ENCODE data around the gene NAA30.

Gene NAA30

DNA sequence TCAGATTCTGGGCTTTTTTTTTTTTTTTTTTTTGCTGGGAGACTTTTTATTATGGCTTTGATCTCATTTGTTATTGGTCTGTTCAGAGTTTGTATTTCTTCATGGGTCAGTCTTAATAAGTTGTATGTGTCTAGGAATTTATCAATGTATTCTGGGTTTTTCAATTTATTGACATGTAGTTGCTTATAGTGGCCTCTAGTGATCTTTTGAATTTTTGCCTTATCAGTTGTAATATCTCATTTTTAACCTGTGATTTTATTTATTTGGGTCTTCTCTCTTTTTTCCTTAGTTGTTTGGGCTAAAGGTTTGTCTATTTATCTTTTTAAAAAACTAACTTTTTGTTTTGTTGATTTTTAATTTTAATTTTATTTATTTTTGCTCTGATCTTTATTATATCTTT is 45.5 kb downstream of the NAA30 start:
- no peaks in the 10 kb centered on the region for H3K36me3 ChIP-seq (ENCODE audit: control insufficient read depth, insufficient read depth, low read length)
- no peak overlapping the region for H3K4me3 ChIP-seq (ENCODE audit: low read depth, low read length)
- H3K27ac ChIP-seq, result no peak overlapping the region
- no peak overlapping the region for H3K9ac ChIP-seq
- no peaks in the 10 kb centered on the region for H3K27me3 ChIP-seq (ENCODE audit: control insufficient read depth, insufficient read depth, low read length)
- H3K9me3 ChIP-seq (ENCODE audit: control insufficient read depth, low read length), result no peaks in the 10 kb centered on the region
- TF ChIP-seq, protein P1, sequence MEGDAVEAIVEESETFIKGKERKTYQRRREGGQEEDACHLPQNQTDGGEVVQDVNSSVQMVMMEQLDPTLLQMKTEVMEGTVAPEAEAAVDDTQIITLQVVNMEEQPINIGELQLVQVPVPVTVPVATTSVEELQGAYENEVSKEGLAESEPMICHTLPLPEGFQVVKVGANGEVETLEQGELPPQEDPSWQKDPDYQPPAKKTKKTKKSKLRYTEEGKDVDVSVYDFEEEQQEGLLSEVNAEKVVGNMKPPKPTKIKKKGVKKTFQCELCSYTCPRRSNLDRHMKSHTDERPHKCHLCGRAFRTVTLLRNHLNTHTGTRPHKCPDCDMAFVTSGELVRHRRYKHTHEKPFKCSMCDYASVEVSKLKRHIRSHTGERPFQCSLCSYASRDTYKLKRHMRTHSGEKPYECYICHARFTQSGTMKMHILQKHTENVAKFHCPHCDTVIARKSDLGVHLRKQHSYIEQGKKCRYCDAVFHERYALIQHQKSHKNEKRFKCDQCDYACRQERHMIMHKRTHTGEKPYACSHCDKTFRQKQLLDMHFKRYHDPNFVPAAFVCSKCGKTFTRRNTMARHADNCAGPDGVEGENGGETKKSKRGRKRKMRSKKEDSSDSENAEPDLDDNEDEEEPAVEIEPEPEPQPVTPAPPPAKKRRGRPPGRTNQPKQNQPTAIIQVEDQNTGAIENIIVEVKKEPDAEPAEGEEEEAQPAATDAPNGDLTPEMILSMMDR (IDR thresholded peaks at IDR 0.05), result no peak
- H3K4me1 ChIP-seq, result no peaks in the 10 kb centered on the region
- H3K4me2 ChIP-seq (ENCODE audit: low read length), result no peak overlapping the region
- no peak overlapping the region for H2AFZ ChIP-seq
- H3K79me2 ChIP-seq, result no peaks in the 10 kb centered on the region

DNA sequence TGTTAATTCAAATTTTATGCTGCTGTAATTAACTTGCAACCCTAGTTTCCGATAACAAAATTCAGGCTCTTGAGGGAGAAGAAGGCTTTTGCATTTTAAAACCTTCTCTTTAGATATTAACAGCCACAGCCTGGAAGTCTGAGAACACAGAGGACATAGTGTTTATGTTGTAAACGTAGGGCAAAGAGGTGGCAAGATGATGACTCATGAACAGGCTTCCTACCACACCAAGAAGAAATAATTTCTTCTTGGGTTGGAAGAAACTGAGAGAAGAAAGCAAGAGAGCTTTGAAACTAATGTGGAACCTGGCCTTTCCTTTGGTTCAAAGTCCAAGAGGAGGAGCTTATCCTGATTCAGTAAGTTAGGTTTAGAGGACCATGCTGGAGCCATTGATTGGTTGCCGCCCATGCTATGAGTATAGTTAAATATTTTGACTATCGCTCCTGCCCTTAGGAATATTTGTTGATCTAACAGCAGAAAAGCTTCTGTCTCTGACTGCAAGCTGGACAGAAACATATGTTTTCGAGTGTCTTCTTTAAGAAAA is 71.5 kb downstream of the NAA30 start:
- Histone ChIP-seq H3K4me2 (ENCODE audit: low read length) (no peak overlapping the region), H3K4me3 (ENCODE audit: low read depth, low read length) (no peak overlapping the region), H3K27me3 (ENCODE audit: control insufficient read depth, insufficient read depth, low read length) (no peaks in the 10 kb centered on the region), H3K27ac (no peak overlapping the region), H3K9ac (no peak overlapping the region), H3K9me3 (ENCODE audit: control insufficient read depth, low read length) (no peaks in the 10 kb centered on the region), H3K36me3 (ENCODE audit: control insufficient read depth, insufficient read depth, low read length) (no peaks in the 10 kb centered on the region), H3K4me1 (no peaks in the 10 kb centered on the region), H2AFZ (no peak overlapping the region), H3K79me2 (no peaks in the 10 kb centered on the region)
- TF ChIP-seq, protein P1 (IDR thresholded peaks at IDR 0.05), result no peak

DNA sequence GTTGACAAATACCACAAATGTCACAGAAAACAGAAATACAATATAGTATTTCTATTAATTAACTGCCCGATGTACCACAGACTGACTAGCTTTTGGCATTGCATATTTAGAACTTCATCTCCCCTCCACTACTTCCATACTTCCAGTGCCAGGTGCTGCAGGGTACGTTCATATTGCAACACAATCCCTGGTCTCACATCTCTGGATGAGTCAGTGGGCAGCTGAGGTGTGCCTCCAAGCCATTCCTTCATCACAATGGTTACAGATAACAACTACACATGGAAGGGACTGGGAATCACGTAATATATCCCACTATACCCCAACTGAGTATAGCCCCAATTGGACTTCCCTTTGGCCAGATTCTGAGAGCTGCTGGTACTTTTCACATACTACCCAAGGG is 72.2 kb downstream of the NAA30 start:
- Histone ChIP-seq H3K4me1 (no peaks in the 10 kb centered on the region), H3K9ac (no peak overlapping the region), H3K9me3 (ENCODE audit: control insufficient read depth, low read length) (no peaks in the 10 kb centered on the region), H3K4me2 (ENCODE audit: low read length) (no peak overlapping the region), H2AFZ (no peak overlapping the region), H3K27me3 (ENCODE audit: control insufficient read depth, insufficient read depth, low read length) (no peaks in the 10 kb centered on the region), H3K79me2 (no peaks in the 10 kb centered on the region), H3K4me3 (ENCODE audit: low read depth, low read length) (no peak overlapping the region), H3K27ac (no peak overlapping the region), H3K36me3 (ENCODE audit: control insufficient read depth, insufficient read depth, low read length) (no peaks in the 10 kb centered on the region)
- TF ChIP-seq, protein P1 (IDR thresholded peaks at IDR 0.05), result no peak

DNA sequence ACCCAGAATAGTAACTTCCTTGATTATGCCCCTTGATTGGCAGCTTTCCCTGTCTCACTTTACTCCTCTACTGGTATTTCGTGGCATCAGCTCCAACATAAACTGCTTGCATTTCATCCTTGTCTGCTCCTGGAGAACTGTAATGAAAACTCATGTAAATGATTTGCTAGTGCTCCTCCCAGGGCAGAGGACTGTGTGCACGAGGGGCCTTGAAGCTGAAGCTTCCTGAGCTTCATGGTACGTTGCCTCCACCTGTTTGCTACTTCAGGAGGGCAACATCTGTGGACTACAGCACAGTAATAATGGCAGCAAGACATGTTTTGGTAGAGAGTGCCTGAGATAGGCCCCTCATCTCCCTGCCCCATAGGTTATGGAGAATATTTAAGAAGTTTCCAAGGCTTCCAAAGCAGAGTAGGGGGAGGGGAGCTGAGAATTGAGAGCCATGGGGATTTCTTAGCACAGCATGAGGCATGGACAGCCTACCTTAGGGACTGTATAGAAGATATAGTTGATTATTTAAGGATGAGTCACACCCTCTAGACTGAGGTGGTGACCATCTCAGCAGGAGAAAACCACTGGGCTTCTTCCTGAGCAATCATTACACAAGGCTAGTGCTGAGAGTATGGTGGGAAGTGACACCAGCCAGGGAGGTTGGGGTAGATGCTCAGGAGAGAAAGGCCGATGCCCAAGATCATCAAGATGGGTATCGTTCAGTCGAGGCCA is 73.8 kb downstream of the NAA30 start:
- Histone ChIP-seq H3K4me1 (no peaks in the 10 kb centered on the region), H3K79me2 (no peaks in the 10 kb centered on the region), H3K4me3 (ENCODE audit: low read depth, low read length) (no peak overlapping the region), H3K4me2 (ENCODE audit: low read length) (no peak overlapping the region), H3K9me3 (ENCODE audit: control insufficient read depth, low read length) (no peaks in the 10 kb centered on the region), H2AFZ (no peak overlapping the region), H3K9ac (no peak overlapping the region), H3K27ac (no peak overlapping the region), H3K27me3 (ENCODE audit: control insufficient read depth, insufficient read depth, low read length) (no peaks in the 10 kb centered on the region), H3K36me3 (ENCODE audit: control insufficient read depth, insufficient read depth, low read length) (no peaks in the 10 kb centered on the region)
- TF ChIP-seq, protein P1 (IDR thresholded peaks at IDR 0.05), result no peak

Measured in parathyroid adenoma (tissue), 2 donors.